Effector memory CD4-positive, alpha-beta T cell (primary cell): Measurements from ENCODE around the gene ERCC8.

Source experiments
- DNase-seq, 3 donors: peaks; one replicate each; pipeline ENCODE4 v3.0.0-alpha.2; 2020
- H3K27ac ChIP-seq: 2 replicates; pipeline ENCODE4 v1.7.0; 2013; ENCODE audit warnings: mild to moderate bottlenecking, low read length, moderate library complexity; ENCODE audit not compliant: insufficient read depth, poor library complexity, severe bottlenecking
- H3K27me3 ChIP-seq: replicated peaks from 2 replicates; pipeline ENCODE4 v1.7.0; 2013; ENCODE audit warnings: mild to moderate bottlenecking, low read length; ENCODE audit not compliant: insufficient read depth, control insufficient read depth, poor library complexity, severe bottlenecking
- H3K36me3 ChIP-seq: 2 replicates; pipeline ENCODE4 v1.7.0; 2013; ENCODE audit warnings: mild to moderate bottlenecking, low read length, moderate library complexity; ENCODE audit not compliant: control insufficient read depth, insufficient read depth
- H3K4me1 ChIP-seq: 2 replicates; pipeline ENCODE4 v1.7.0; 2013; ENCODE audit warnings: low read length, mild to moderate bottlenecking; ENCODE audit not compliant: control insufficient read depth, insufficient read depth, poor library complexity, severe bottlenecking
- H3K4me3 ChIP-seq: 2 replicates; pipeline ENCODE4 v1.7.0; 2013; ENCODE audit warnings: low read length, low read depth, mild to moderate bottlenecking; ENCODE audit not compliant: insufficient read depth, poor library complexity, severe bottlenecking
- H3K9me3 ChIP-seq: 2 replicates; pipeline ENCODE4 v1.7.0; 2013; ENCODE audit warnings: mild to moderate bottlenecking, low read length, moderate library complexity; ENCODE audit not compliant: control insufficient read depth

Gene ERCC8

DNA sequence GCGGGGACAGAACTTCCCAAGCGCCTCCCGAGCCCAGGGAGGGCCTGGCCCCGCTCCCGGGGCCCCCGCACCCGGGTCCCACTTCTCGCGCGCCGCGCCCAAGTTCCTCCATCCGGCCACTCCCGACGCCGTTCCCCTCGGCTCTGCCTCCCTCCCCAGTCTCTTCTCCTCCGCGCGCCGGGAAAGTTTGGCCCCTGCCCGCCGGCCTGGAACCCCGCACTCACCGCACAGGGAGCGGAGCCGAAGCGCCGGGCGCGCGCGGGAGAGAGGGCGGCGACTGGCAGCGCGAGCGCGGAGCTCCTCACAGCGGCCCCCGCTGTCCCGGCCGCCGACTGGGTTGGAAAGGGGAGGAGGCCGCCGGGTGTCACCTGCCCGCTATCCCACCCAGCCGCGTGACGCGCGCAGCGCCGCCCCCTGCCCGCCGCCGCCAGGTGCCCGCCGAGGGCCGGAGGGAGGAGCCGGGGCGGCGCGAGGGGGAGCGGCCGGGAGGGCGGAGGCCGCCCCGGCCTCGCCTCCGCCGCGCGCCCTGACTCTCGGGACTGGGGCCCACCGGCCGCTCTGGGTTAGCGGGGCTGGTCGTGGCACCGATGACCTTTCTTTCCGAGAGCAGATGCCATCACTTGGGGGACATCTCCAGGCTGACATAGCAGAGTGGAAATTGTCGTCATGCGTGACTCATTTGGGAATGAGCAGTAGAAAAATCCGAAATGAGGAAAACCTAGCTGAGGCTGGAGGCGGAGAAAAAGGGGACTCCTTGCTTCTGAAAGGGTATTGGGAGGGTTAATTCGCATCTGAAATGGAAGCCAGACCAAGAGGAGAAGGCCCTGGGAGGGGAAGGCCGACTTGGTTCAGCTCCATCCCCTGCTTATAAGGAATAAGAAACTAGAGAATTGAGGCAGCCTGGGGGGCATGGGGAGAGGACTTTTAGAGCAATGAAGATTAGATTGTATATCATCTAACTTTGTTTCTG lies 100.6 kb downstream of the ERCC8 start, which contains the start of gene ELOVL7:
ELOVL7 (minus strand) TSS at position 334 of the 970 bp plus-strand sequence. CDS start 56,872 bp downstream, outside the sequence.
- Histone ChIP-seq H3K27me3 (peaks cover 23% of the 10 kb centered on the region), H3K4me3 (peak within 1 kb of the TSS; percentile 47), H3K27ac (no peak within 1 kb of the TSS), H3K36me3 (no peaks in the 10 kb centered on the region), H3K4me1 (no peaks in the 10 kb centered on the region), H3K9me3 (no peaks in the 10 kb centered on the region)
- no peak for DNase-seq

DNA sequence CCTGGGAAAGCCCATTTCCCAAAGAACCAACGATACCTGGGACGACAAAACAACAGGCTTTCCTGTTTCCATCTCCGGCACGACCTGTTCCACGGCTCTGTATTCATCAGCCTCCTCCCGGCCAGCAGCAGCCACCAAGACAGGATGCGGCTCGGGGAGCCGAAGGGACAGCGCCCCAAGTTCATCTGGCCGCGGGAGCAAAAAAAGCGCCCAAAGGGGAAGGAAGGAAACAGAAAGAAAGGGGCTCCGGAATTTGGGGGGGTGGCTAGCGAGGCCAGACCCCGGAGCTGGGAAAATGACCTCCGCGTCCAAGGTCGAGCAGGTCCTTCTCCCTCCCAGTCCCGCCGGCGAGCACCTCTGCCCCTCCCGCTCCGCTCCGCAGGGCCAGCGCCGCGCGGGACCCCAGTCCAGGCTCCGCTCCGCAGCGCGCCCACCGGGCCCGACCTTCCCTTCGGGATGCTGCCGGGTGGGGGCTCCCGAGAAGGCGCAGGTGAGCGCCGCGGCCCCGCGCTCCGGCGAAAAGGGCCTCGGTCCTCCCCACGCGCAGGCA lies 101.4 kb downstream of the ERCC8 start:
- no peak for DNase-seq
- no peak overlapping the region for H3K27ac ChIP-seq
- peak overlapping the region; percentile 47 for H3K4me3 ChIP-seq
- H3K4me1 ChIP-seq, result no peaks in the 10 kb centered on the region
- no peaks in the 10 kb centered on the region for H3K36me3 ChIP-seq
- H3K9me3 ChIP-seq, result no peaks in the 10 kb centered on the region
- H3K27me3 ChIP-seq, result peaks cover 23% of the 10 kb centered on the region

DNA sequence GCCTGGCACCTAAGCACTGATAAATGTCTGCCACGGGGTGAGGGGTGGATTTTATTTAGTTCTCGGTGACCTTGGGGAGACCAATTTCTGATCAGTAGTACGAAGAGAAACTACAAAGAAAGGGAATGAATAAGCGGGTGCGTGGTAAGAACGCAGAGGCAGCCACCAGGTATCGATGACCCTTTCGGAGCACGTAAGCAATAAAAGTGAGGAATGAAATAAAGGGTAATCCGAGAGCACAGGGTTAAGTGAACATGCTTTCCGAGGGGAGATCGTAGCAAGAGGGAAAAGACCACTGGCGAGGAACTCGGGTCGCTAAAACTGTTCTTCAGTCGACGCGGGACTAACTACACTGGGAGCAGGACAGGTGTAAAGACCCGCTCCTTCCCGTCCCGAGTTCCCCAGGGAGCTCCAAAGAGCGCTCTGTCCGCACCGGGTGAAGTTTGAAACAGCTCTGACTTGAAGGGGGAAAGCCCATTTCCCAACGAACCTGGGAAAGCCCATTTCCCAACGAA lies 101.9 kb downstream of the ERCC8 start:
- Histone ChIP-seq H3K36me3 (no peaks in the 10 kb centered on the region), H3K27ac (no peak overlapping the region), H3K9me3 (no peaks in the 10 kb centered on the region), H3K4me1 (no peaks in the 10 kb centered on the region), H3K4me3 (no peak overlapping the region), H3K27me3 (peaks cover 23% of the 10 kb centered on the region)
- DNase-seq, result no peak

DNA sequence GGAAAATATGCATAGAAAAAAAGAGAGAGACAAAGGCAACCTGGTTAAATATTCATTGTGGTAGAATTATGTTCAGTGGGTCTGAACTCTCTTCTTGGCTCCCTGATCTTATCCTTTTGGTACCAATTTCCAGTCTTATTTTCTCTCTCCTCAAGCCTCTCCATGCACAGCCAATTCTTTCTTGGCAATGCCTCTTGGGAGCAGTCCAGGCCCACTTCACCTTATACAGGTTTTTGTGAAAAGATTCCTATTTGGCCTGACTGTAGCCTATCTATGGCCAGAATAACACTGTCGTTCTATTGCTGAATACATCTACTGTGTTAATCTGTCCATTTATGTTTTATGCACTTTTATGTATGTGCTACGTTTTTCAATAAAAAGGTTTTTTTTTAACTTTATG lies 103.5 kb downstream of the ERCC8 start:
- H3K4me3 ChIP-seq, result no peak overlapping the region
- no peak overlapping the region for H3K27ac ChIP-seq
- peaks cover 23% of the 10 kb centered on the region for H3K27me3 ChIP-seq
- H3K36me3 ChIP-seq, result no peaks in the 10 kb centered on the region
- DNase-seq, result no peak
- H3K4me1 ChIP-seq, result no peaks in the 10 kb centered on the region
- no peaks in the 10 kb centered on the region for H3K9me3 ChIP-seq

DNA sequence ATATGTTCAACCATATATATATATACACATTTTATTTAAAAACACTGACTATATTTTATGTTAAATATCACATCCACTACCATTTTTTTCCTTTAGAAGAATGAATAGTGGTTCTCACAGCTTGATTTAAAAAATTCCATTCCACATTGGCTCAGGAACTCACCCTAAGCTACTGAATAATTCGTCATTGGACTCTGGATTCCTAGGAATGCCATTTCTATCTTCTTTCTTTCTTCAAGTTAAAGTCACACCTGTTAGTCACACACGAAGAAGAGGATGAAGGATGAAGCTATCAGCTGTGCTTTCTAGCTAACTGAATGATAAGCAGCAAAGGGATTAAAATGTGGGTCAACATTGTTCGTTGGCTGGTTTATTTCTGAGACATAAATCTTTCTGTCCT lies 108.7 kb downstream of the ERCC8 start:
- DNase-seq, result no peak
- H3K36me3 ChIP-seq, result no peaks in the 10 kb centered on the region
- no peaks in the 10 kb centered on the region for H3K27me3 ChIP-seq
- H3K4me3 ChIP-seq, result no peak overlapping the region
- H3K9me3 ChIP-seq, result no peaks in the 10 kb centered on the region
- no peaks in the 10 kb centered on the region for H3K4me1 ChIP-seq
- H3K27ac ChIP-seq, result no peak overlapping the region

DNA sequence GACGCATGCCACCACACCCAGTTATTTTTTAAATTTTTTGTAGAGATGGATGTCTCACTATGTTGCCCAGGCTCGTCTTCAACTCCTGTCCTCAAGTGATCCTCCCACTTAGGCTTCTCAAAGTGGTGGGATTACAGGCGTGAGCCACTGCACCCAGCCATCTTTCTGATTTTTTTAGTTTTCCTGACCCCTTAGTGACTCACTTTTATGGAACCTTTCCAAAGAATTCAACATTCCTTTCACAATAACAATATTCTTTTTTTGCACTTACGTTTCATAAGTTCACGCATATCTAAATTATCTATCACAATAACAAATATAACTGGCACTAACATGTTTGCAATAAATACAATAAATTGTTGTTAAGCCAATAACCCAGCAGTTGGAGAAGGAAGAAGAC lies 109.3 kb downstream of the ERCC8 start:
- Histone ChIP-seq H3K4me1 (no peaks in the 10 kb centered on the region), H3K36me3 (no peaks in the 10 kb centered on the region), H3K27ac (no peak overlapping the region), H3K27me3 (no peaks in the 10 kb centered on the region), H3K4me3 (no peak overlapping the region), H3K9me3 (no peaks in the 10 kb centered on the region)
- DNase-seq, result no peak

DNA sequence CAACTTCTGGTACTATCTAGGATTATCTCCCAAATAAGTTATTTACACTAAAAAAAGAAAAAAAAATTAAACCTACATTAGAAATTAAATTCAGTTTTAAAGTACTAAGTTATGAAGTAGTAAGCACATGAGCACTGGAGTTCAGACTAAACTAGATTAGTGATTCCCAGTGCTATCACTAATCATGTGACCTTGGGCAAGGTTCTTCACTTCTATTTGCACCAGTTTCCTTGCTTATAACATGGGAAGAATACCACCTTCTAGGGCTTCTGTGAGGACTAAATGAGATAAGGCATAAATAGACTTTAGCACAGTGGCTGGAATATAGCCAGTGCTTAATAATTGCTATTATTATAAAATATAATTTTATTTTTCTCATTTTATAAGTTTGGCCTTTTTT lies 111.3 kb downstream of the ERCC8 start:
- no peak overlapping the region for H3K27ac ChIP-seq
- H3K27me3 ChIP-seq, result no peaks in the 10 kb centered on the region
- no peaks in the 10 kb centered on the region for H3K9me3 ChIP-seq
- no peak overlapping the region for H3K4me3 ChIP-seq
- H3K36me3 ChIP-seq, result no peaks in the 10 kb centered on the region
- DNase-seq, result no peak
- H3K4me1 ChIP-seq, result no peaks in the 10 kb centered on the region

DNA sequence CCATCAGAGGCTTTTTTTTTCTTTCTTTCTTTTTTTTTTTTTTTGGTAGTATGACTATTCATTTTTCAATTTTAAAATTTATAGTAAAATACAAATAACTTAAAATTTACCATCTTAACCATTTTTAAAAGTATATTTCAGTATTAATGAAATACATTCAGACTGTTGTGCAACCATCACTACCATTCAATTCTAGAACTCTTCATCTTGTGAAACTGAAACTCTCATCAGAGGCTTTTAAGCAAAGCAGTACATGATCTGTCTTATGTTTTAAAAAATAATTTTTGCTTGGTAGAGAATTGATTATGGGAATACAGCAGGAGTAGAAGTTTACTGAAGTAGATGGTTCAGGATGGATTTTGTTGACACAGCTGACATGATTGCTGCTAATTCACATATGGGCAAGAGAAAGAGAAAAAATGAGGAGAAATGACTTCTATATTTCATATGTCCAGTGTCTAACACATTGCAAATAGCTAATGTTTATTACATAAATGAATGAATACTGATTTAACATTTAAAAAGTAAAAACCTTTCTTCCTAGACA lies 114.2 kb downstream of the ERCC8 start:
- no peaks in the 10 kb centered on the region for H3K4me1 ChIP-seq
- H3K36me3 ChIP-seq, result no peaks in the 10 kb centered on the region
- no peak overlapping the region for H3K4me3 ChIP-seq
- no peak for DNase-seq
- no peaks in the 10 kb centered on the region for H3K9me3 ChIP-seq
- no peaks in the 10 kb centered on the region for H3K27me3 ChIP-seq
- H3K27ac ChIP-seq, result no peak overlapping the region

DNA sequence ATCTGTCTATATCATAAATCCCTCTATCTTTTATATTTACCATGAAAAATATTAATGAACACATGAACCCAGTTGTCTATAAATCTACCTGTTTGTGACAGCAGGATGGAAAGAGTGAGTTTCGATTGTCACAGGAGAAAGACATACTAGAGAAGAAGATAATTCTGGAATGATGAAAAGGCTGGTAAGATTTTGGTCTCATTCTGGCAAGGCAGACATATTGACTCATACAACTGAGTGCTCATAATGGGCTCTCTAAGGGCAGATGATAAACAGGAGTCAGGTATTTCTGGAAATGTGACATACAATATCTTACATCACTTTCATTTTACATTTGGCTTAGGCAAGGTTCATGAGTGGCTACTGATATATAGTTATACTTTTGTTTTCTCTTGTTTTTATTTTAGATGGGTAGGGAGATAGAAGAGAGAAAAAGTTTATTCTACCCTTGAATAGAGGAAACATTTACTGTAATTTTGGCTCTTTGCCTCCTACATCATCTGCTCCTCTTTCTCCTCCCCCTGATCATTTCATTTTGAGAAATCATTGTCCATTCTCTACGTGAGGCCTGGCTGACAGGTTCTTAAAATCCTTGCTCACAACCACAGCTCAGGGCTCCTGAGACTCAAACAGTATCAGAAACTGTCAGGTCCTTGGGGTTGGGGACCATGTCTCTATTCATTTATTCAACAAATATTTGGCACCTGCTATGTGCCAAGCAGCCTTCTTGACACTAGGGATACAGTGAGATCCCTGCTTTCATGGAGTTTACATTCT lies 115.2 kb downstream of the ERCC8 start:
- Histone ChIP-seq H3K27me3 (no peaks in the 10 kb centered on the region), H3K4me1 (no peaks in the 10 kb centered on the region), H3K9me3 (no peaks in the 10 kb centered on the region), H3K27ac (no peak overlapping the region), H3K36me3 (no peaks in the 10 kb centered on the region), H3K4me3 (no peak overlapping the region)
- no peak for DNase-seq
